Fibroblast of lung (primary cell): ENCODE results near the gene ABCC8.

Experiments
- CTCF ChIP-seq, 2 donors: IDR thresholded peaks in 1 of 2; conservative IDR thresholded peaks in 1 of 2; 1 replicate in 1 of 2; 2 replicates in 1 of 2; pipeline ENCODE4 v1.5.1; 2011 to 2012; ENCODE audit warnings: low read length in 2 of 2, control low read depth in 1 of 2, inconsistent platforms in 1 of 2, low read depth in 1 of 2, mild to moderate bottlenecking in 1 of 2
- EZH2 ChIP-seq: IDR thresholded peaks from 2 replicates; pipeline ENCODE4 v1.5.1; 2012; ENCODE audit warnings: low read length, control low read depth, mild to moderate bottlenecking; ENCODE audit errors: missing control alignments

DNA sequence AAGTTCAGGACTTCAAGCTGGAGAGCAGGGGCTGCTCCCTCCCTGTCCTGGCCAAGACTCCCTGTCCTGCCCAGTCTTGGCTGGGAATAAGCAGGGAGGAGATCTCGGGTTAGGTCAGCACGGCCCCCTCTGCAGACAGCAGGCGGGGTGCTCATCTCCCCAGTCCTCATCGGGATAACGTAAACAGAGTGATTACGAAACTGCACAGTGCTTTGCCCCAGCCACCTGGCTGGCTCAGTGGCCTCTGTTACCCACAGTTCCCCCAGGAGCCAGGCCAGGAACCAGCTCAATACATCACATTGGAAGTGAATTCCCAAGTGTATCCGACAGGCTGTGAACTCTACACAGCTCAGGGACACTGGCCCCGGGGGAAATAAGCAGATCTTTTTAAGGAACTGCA lies 45.5 kb downstream of the ABCC8 start:
- TF ChIP-seq CTCF (conservative IDR thresholded peaks at IDR 0.05 in 1 of 2, IDR thresholded peaks at IDR 0.05 in 1 of 2; ENCODE audit: low read depth in 1 of 2, low read length in 2 of 2) (no peak), EZH2 (no peak)
